ENCODE measurements around the gene PTPRE. TPM values are rescaled to one million over a fixed set of nuclear protein-coding genes. Genes with fewer than 3 reads are reported as not detected.

Gene PTPRE
- total and polyA plus RNA-seq, 2 of the 4 experiments (the other 2 are of a cell fraction): 0.34 to 0.54 TPM

GRCh38 chr10:127966875-127967274, 60.0 kb downstream of the PTPRE start:
- H4K5ac ChIP-seq (ENCODE audit: low read depth, low read length): no peak overlapping the region
- intact Hi-C loops (cut with micrococcal nuclease) (no loop called here), dilution Hi-C loops (cut with HindIII; ENCODE audit: low sequenced_read_pairs, unreplicated experiment) (no loop called here), in situ Hi-C loops (cut with MboI; ENCODE audit: low sequenced_read_pairs) (no loop called here)
- DNase-seq (no peak), ATAC-seq (ENCODE audit: low read depth) (no peak)
- BruUV-seq (replicated peaks): no TSS peak
- WGBS, 2 experiments (ENCODE audit: extremely low coverage in 2 of 2, insufficient read length in 1 of 2): no CpG with 5 or more reads among the region's 5 CpGs
- no peaks in the 10 kb centered on the region for H3K79me1 ChIP-seq (ENCODE audit: low read depth in 1 of 2, low read length in 2 of 2)
- CTCF ChIA-PET: no interaction called here
- POLR2A ChIA-PET (ENCODE audit: unreplicated experiment): no interaction called here
- no peak overlapping the region for H3K56ac ChIP-seq (ENCODE audit: extremely low read depth, insufficient read depth, low read length)
- H3K4ac ChIP-seq (ENCODE audit: low read depth, low read length): no peak overlapping the region
- no peak overlapping the region for H2AK9ac ChIP-seq (replicated peaks; ENCODE audit: low read depth, low read length, poor library complexity)
- H3K18ac ChIP-seq (ENCODE audit: low read depth, low read length): no peak overlapping the region
- H3K9me3 ChIP-seq (ENCODE audit: control insufficient read depth, insufficient read depth, low read length): no peaks in the 10 kb centered on the region
- no peak overlapping the region for H4K8ac ChIP-seq (ENCODE audit: low read depth in 2 of 2, low read length in 2 of 2)
- no peaks in the 10 kb centered on the region for H4K20me1 ChIP-seq (ENCODE audit: insufficient read depth, low read length)
- no peaks in the 10 kb centered on the region for H3K27me3 ChIP-seq (ENCODE audit: control insufficient read depth, insufficient read depth, low read length)
- H3K14ac ChIP-seq (replicated peaks; ENCODE audit: low read depth, low read length): no peak overlapping the region
- H3K4me2 ChIP-seq (ENCODE audit: low read depth, low read length): no peak overlapping the region
- no peak overlapping the region for H3K27ac ChIP-seq (ENCODE audit: insufficient read depth, low read length)
- no peak overlapping the region for H2BK20ac ChIP-seq (ENCODE audit: low read depth, low read length)
- no peak overlapping the region for H2BK120ac ChIP-seq (ENCODE audit: low read depth, low read length)
- no peak overlapping the region for H3K4me3 ChIP-seq (ENCODE audit: insufficient read depth, low read depth, low read length)
- H2BK15ac ChIP-seq (ENCODE audit: low read depth, low read length): no peak overlapping the region
- H3K9ac ChIP-seq (ENCODE audit: low read depth, low read length): no peak overlapping the region
- H2BK5ac ChIP-seq (ENCODE audit: low read depth, low read length, poor library complexity, severe bottlenecking): no peak overlapping the region
- TF ChIP-seq ELK1 (IDR thresholded peaks at IDR 0.05; ENCODE audit: borderline replicate concordance, low read depth, low read length) (no peak), MAFK (IDR thresholded peaks at IDR 0.05; ENCODE audit: low read depth, low read length) (no peak), MAZ (IDR thresholded peaks at IDR 0.05; ENCODE audit: borderline replicate concordance, low read depth, low read length) (no peak), MXI1 (IDR thresholded peaks at IDR 0.05; ENCODE audit: borderline replicate concordance, low read depth, low read length) (no peak), FOS (IDR thresholded peaks at IDR 0.05; ENCODE audit: low read depth, low read length) (no peak), CTCF (conservative IDR thresholded peaks at IDR 0.05; ENCODE audit: low read depth, low read length) (no peak), NFE2L2 (IDR thresholded peaks at IDR 0.05; ENCODE audit: low read depth, low read length) (no peak), RAD21 (IDR thresholded peaks at IDR 0.05; ENCODE audit: low read length) (no peak)
- H2AK5ac ChIP-seq (ENCODE audit: low read depth, low read length): no peak overlapping the region
- H3K9me1 ChIP-seq (ENCODE audit: insufficient read depth, low read length): no peaks in the 10 kb centered on the region
- no peaks in the 10 kb centered on the region for H3K4me1 ChIP-seq (ENCODE audit: control insufficient read depth, insufficient read depth, low read length)
- H2AFZ ChIP-seq (replicated peaks; ENCODE audit: low read length, poor library complexity): no peak overlapping the region
- no peak overlapping the region for H4K91ac ChIP-seq (ENCODE audit: insufficient read depth, low read depth, low read length)
- H3K23ac ChIP-seq (ENCODE audit: low read depth, low read length): no peak overlapping the region
- H3K36me3 ChIP-seq (ENCODE audit: control insufficient read depth, insufficient read depth, low read length): no peaks in the 10 kb centered on the region
